ENCODE results near the gene NRGN.

DNA sequence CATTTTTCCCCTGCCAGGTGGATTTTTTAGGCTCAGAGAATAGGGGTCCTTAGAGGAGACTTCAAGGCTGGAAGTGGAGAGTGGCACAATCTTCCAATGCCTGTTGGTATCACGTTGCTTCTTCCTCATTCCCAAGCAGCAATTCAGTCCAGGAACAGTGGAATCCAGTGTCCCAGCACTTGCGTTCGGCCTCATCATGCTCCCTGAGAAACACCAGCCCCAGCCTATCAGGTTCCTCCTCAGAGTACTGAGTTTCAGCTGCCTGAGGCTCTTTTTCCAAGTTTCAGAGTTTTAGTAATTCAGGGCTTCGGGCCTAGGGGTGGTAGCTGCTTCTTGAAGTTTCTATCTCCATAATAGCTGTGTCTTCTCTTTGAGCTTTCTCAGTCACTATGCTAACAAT lies 31.9 kb upstream of the NRGN start:
- TF ChIP-seq, protein P1, sequence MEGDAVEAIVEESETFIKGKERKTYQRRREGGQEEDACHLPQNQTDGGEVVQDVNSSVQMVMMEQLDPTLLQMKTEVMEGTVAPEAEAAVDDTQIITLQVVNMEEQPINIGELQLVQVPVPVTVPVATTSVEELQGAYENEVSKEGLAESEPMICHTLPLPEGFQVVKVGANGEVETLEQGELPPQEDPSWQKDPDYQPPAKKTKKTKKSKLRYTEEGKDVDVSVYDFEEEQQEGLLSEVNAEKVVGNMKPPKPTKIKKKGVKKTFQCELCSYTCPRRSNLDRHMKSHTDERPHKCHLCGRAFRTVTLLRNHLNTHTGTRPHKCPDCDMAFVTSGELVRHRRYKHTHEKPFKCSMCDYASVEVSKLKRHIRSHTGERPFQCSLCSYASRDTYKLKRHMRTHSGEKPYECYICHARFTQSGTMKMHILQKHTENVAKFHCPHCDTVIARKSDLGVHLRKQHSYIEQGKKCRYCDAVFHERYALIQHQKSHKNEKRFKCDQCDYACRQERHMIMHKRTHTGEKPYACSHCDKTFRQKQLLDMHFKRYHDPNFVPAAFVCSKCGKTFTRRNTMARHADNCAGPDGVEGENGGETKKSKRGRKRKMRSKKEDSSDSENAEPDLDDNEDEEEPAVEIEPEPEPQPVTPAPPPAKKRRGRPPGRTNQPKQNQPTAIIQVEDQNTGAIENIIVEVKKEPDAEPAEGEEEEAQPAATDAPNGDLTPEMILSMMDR (optimal IDR thresholded peaks at IDR 0.05 in 1 of 3, IDR thresholded peaks at IDR 0.05 in 1 of 3, conservative IDR thresholded peaks at IDR 0.05 in 1 of 3; ENCODE audit: extremely low read depth in 1 of 3, insufficient read depth in 2 of 3, low read length in 3 of 3) = no peak
- no peak for TF ChIP-seq EZH2 (IDR thresholded peaks at IDR 0.05; ENCODE audit: low read length)

All from keratinocyte (primary cell).